Fibroblast of the aortic adventitia (primary cell): Measurements from ENCODE around the gene PQBP1. TPM values are rescaled to one million over a fixed set of nuclear protein-coding genes. Genes with fewer than 3 reads are reported as not detected.

ENCODE experiments used
- DNase-seq: peaks from one replicate; pipeline ENCODE4 v3.0.0-alpha.2; 2010; ENCODE audit warnings: low read depth
- H3K4me3 ChIP-seq: 2 replicates; pipeline ENCODE4 v1.5.1; 2011; ENCODE audit warnings: low read depth, mild to moderate bottlenecking, control low read depth, low read length, moderate library complexity
- CTCF ChIP-seq: IDR thresholded peaks from 2 replicates; pipeline ENCODE4 v1.5.1; 2011; ENCODE audit warnings: mild to moderate bottlenecking, low read length, control low read depth, inconsistent platforms; ENCODE audit not compliant: insufficient read depth
- total RNA-seq: library from RNA; depleted of rRNA; stranded (reverse); fragments of >200 nt; gene quantifications from 2 replicates; pipeline ENCODE4 v1.2.3, GENCODE V29; 2012; ENCODE audit warnings: low replicate concordance

Gene PQBP1
- total RNA-seq, 1 donor = 35.4 TPM

GRCh38 chrX:48935301-48935670, 37.6 kb downstream of the PQBP1 start:
- no peak for TF ChIP-seq CTCF
- no peak overlapping the region for H3K4me3 ChIP-seq
- no peak for DNase-seq

GRCh38 chrX:48936429-48937053, 38.8 kb downstream of the PQBP1 start:
- no peak overlapping the region for H3K4me3 ChIP-seq
- TF ChIP-seq CTCF = no peak
- no peak for DNase-seq

- H3K4me3 ChIP-seq = no peak overlapping the region
- no peak for DNase-seq
- TF ChIP-seq CTCF = no peak
These were observed 39.6 kb downstream of the PQBP1 start for GRCh38 chrX:48937054-48937907.

GRCh38 chrX:48938721-48939425, 41.1 kb downstream of the PQBP1 start:
- TF ChIP-seq CTCF = no peak
- no peak overlapping the region for H3K4me3 ChIP-seq
- no peak for DNase-seq

GRCh38 chrX:48939524-48940228, 41.9 kb downstream of the PQBP1 start:
- no peak overlapping the region for H3K4me3 ChIP-seq
- no peak for DNase-seq
- no peak for TF ChIP-seq CTCF

GRCh38 chrX:48940404-48940955, 42.8 kb downstream of the PQBP1 start:
- no peak for TF ChIP-seq CTCF
- no peak overlapping the region for H3K4me3 ChIP-seq
- no peak for DNase-seq
